HG03159 (cell line): Measurements from ENCODE around the gene FRMD3.
A peak's percentile ranks its signal among the peaks of the same experiment; 100 is the strongest.

Experiments used
- ATAC-seq: cut with Tn5 transposase; IDR thresholded peaks from one replicate; pipeline ENCODE4 v1.9.1; 2021; ENCODE audit warnings: mild to moderate bottlenecking, moderate library complexity; ENCODE audit not compliant: unreplicated experiment

The FRMD3 gene

DNA sequence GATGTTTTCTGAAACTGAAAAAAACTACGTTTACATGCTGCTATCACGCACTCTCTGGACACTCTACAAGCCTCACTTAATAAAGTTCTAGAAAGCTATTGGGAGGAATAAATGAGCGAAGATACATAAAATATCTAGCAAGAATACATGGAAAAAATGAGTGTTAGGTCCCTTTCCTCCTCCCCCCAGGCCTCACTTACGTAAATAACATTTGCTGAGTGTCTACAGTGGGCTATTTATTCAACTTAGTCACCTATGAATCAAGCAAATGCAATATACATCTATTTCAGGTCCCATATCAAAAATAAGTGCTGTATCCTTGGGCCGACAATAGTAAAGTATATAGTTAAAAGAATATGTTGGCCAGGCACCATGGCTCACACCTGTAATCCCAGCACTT, 62.5 kb downstream of the FRMD3 start:
- no peak for ATAC-seq

GRCh38 chr9:83474631-83475030, 63.6 kb downstream of the FRMD3 start:
- no peak for ATAC-seq

DNA sequence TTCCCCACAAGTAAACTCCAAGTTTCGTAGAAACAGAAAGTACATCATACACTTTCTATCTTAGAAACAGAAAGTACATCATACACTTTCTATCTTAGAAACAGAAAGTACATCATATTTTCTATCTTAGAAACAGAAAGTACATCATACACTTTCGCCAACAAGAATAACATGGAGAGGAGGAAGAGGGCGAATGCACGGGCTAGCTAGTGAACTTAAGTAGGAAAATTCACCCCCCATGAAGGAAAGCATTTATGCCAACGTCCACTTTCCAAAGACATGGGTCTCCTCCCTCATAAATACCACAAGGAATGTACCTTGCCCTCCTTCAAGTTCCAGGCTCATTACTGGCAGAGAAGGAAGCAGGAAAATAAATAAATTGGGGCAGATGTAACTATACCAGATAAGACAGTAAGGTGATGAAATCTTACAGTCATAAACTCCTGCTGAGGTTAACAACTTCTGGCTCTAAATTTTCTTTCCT, 64.7 kb downstream of the FRMD3 start:
- ATAC-seq: peak; percentile 98

DNA sequence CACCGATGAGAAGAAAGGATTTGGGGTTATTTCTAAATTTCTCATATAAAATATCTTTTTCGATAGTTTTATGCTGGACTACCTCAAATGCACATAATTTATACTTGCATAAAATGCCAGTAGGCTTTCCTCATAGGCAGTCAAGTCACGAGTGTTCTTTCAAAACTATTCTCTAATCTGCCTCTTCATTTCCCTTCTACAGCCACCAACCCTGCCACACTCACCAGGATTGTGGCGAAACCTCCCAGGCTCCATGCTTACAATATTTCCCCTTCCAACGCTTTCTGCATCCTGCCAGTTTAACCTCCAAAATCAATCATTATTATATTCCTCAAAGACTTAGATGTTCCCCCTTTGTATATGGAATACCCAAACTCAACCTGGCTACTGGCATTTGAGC, 65.4 kb downstream of the FRMD3 start:
- no peak for ATAC-seq

DNA sequence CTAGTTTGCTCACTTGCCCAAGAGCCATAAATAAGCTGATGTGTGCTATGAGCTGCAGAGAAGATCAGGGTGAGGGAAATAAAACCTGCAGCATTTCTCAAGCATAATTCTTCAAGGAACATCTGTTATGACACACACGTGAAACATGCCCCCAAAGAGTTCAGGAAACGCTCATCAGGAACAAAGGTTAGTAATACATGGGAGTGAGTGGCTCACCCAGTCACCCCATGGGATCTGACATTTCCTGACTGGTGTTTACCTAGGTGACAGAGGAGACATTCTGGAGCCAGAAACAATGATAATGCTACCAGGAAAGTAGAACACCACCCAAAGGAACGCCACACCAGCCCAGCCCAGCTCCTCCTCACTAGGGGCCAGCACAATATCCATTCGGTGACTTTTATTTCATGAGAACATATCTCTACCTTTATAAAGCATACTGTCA, 66.0 kb downstream of the FRMD3 start:
- no peak for ATAC-seq

GRCh38 chr9:83471241-83471640, 67.0 kb downstream of the FRMD3 start:
- no peak for ATAC-seq

GRCh38 chr9:83469722-83470121, 68.5 kb downstream of the FRMD3 start:
- no peak for ATAC-seq

GRCh38 chr9:83468821-83469220, 69.4 kb downstream of the FRMD3 start:
- ATAC-seq: no peak

- ATAC-seq: no peak
These were observed 71.3 kb downstream of the FRMD3 start for GRCh38 chr9:83466877-83467276.

- no peak for ATAC-seq
These were observed 71.8 kb downstream of the FRMD3 start for GRCh38 chr9:83466351-83466750.

DNA sequence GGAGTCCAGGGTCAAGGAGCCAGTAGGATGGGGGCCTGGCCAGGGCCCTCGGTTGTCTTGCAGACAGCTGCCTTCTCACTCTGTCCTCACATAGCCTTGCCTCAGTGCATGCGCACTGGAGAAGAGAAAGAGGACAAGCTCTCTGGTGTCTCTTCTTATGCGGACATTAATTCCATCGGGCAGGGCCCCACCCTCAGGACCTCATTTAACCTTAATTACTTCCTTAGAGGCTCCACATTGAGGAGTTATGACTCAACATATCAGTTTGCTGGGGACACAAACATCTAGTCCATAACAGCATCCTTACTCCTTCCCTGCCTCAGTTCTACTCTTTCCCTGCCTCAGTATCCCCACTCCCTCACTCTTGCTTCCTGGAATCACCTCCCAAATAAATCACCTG, 78.4 kb downstream of the FRMD3 start:
- no peak for ATAC-seq

DNA sequence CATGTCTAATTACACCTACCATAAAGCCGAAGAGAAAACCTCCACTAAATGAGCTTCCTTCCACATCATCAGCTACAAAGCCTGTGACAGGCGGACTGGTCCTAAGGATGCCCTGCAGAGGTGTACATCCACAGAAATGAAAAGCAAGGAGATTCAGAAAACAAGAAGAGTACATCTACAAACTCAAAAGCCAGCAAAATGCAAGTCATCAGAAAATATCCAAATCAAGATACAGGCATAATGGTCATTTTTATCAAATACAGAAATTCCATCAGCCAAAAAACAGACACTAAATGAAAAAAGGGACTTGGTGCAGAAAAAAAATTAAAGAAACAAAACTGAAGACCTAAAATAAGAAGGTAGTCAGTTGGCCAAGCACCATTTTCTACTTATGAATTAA, 79.7 kb downstream of the FRMD3 start:
- ATAC-seq: no peak

GRCh38 chr9:83457005-83457404, 81.2 kb downstream of the FRMD3 start:
- ATAC-seq: no peak

GRCh38 chr9:83456226-83456625, 82.0 kb downstream of the FRMD3 start:
- no peak for ATAC-seq

GRCh38 chr9:83454076-83454475, 84.1 kb downstream of the FRMD3 start:
- ATAC-seq: no peak

DNA sequence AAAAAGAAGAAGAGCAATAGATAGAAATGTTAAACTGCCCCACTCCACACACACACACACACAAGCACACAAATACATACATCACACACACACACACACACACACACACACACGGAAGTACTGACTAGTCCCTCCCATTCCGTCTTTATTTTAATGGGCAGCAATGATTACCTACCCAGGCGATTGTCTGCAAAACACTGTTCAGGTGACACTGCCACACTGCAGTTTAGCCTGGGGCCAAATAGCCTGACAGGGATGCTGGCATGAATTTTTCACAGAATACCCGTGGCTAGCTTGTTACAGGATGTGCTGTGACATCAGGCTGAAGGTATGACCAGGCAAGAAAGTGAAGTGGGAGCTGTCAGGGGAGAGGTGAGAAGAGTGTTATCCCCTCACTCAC, 86.9 kb downstream of the FRMD3 start:
- no peak for ATAC-seq

DNA sequence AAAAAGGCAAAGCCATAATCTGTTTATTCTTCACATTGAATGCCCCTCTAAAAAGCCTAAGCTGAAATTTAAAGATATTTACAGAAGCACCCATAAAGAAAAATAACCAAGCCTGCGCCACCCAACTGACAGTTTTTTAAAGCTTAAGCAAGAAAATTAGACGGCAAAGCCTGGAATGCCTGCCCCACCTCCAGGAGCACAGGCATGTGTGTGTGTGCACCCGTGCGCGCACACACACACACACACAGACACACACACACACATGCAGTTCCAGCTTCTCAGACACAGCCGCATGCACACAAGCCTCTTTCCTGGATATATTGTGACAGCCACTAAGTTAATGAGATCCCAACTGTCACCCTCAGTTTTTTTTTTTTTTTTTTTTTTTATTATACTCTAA, 88.2 kb downstream of the FRMD3 start:
- ATAC-seq: no peak

GRCh38 chr9:83449166-83449565, 89.0 kb downstream of the FRMD3 start:
- ATAC-seq: no peak

GRCh38 chr9:83448626-83449025, 89.6 kb downstream of the FRMD3 start:
- no peak for ATAC-seq

DNA sequence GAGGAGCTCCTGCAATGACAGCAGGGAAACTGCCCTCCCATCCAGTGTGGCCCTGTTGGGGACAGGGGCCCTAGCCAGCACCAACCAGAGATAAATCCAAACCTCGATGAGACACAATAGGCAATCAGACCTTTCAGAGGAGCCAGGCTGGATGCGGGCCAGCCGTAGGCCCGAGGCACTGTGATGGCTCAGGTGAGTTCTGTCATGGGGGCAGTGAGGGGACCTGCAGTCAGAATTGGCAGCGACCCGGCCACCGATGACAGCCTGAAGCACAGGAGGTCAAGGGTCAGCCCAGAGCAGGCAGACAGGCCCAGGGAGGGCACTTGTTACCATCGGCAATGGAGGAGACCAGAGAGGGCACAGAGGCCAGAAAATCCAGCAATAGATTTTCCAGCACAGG, 90.8 kb downstream of the FRMD3 start:
- ATAC-seq: no peak

DNA sequence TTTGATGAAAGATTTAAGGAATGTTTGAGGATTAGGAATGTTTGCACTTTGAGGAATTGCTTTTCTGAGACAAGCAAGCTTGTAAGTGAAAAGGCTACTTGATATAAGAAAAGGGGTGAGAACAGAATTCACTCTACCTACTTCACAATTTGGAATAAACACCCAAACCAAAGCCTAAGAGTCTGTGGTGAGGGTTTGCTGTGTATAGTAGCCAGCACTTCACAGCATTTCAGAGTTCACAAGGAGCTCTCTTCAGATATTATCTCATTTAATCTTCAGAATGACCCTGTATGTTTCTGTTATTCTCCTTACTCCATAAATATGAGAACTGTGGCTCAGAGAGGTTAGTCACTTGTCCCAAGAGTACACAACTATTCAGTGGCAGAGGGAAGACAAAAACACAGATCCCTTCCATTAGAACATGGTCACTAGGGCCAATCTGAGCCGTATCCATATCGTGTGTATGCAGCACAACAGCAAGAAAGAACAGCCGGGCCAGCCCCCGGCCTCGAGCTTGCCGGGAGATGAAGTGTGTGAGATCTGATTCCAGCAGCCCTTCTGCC, 92.4 kb downstream of the FRMD3 start:
- no peak for ATAC-seq

GRCh38 chr9:83444110-83444509, 94.1 kb downstream of the FRMD3 start:
- ATAC-seq: no peak

GRCh38 chr9:83441390-83441789, 96.8 kb downstream of the FRMD3 start:
- ATAC-seq: no peak
